Ascending aorta (tissue), 2 donors: Measurements from ENCODE around the gene LTBP2. TPM values are rescaled to one million over a fixed set of nuclear protein-coding genes. Genes with fewer than 3 reads are reported as not detected.

Source experiments
- DNase-seq, 2 donors: peaks; one replicate each; pipeline ENCODE4 v3.0.0-alpha.2; 2019; ENCODE audit warnings: low spot score in 2 of 2
- H3K27ac ChIP-seq, 2 donors: fragments of 200-600 bp; sonication (generic); one replicate each; pipeline ENCODE4 v1.5.1; 2016 to 2017; ENCODE audit warnings: mild to moderate bottlenecking in 1 of 2
- H3K27me3 ChIP-seq: fragments of 200-600 bp; sonication (generic); one replicate; pipeline ENCODE4 v1.5.1; 2017
- H3K36me3 ChIP-seq, 2 donors: fragments of 200-600 bp; sonication (generic); one replicate each; pipeline ENCODE4 v1.5.1; 2016
- H3K4me1 ChIP-seq, 2 donors: fragments of 200-600 bp; sonication (generic); one replicate each; pipeline ENCODE4 v1.5.1; 2016 to 2017; ENCODE audit warnings: mild to moderate bottlenecking in 1 of 2
- H3K4me3 ChIP-seq, 2 donors: fragments of 200-600 bp; sonication (generic); one replicate each; pipeline ENCODE4 v1.5.1; 2016 to 2017; ENCODE audit warnings: mild to moderate bottlenecking in 1 of 2
- H3K9me3 ChIP-seq, 2 donors: fragments of 200-600 bp; sonication (generic); one replicate each; pipeline ENCODE4 v1.5.1; 2016
- CTCF ChIP-seq, 3 experiments: fragments of 200-600 bp in 2 of 3; fragments of 450-650 bp in 1 of 3; sonication (generic) in 2 of 3; IDR thresholded peaks; one replicate each; pipeline ENCODE4 v1.5.1; 2016 to 2019; ENCODE audit warnings: antibody characterized with exemption in 3 of 3, mild to moderate bottlenecking in 1 of 3, moderate library complexity in 1 of 3
- intact Hi-C: fragments of 100-400 bp; cut with DNase I; formaldehyde crosslinking; loops from one replicate; pipeline ENCODE4 v1.15.1; 2023
- total RNA-seq: library from RNA; depleted of rRNA; stranded (reverse); fragments of >200 nt; gene quantifications from one replicate; pipeline ENCODE4 v1.1.0, GENCODE V29; 2016

LTBP2 gene
- total RNA-seq, 1 donor from 2014 or later = 383 TPM

GRCh38 chr14:74482571-74482970 lies 129.5 kb downstream of the LTBP2 start:
- no peaks in the 10 kb centered on the region for H3K4me1 ChIP-seq
- TF ChIP-seq CTCF (IDR thresholded peaks at IDR 0.05) = no peak
- no peaks in the 10 kb centered on the region for H3K27me3 ChIP-seq
- peaks cover 43 to 66% of the 10 kb centered on the region in 2 donors for H3K36me3 ChIP-seq
- H3K9me3 ChIP-seq = no peaks in the 10 kb centered on the region
- no peak for DNase-seq
- H3K27ac ChIP-seq = no peak overlapping the region
- no peak overlapping the region for H3K4me3 ChIP-seq
- intact Hi-C loops = no loop called here

GRCh38 chr14:74480046-74480445 lies 132.0 kb downstream of the LTBP2 start:
- Histone ChIP-seq H3K36me3 (peaks cover 43 to 66% of the 10 kb centered on the region in 2 donors), H3K4me1 (peaks cover 4 to 11% of the 10 kb centered on the region in 2 donors), H3K9me3 (no peaks in the 10 kb centered on the region), H3K4me3 (no peak overlapping the region), H3K27ac (no peak overlapping the region), H3K27me3 (no peaks in the 10 kb centered on the region)
- intact Hi-C loops = no loop called here
- DNase-seq = no peak
- no peak for TF ChIP-seq CTCF (IDR thresholded peaks at IDR 0.05)

GRCh38 chr14:74478996-74479635 lies 132.9 kb downstream of the LTBP2 start:
- Histone ChIP-seq H3K36me3 (peaks cover 35 to 63% of the 10 kb centered on the region in 2 donors), H3K27ac (no peak overlapping the region), H3K4me1 (peaks cover 4 to 12% of the 10 kb centered on the region in 2 donors), H3K4me3 (no peak overlapping the region), H3K9me3 (no peaks in the 10 kb centered on the region), H3K27me3 (no peaks in the 10 kb centered on the region)
- intact Hi-C loops = loop anchor here (1.0 kb wide), 1 partner anchor 117 kb away; no protein-coding TSS in a partner anchor
- peak; percentile 37 to 68 (median 63) for TF ChIP-seq CTCF (IDR thresholded peaks at IDR 0.05)
- DNase-seq = no peak

- Histone ChIP-seq H3K4me3 (no peak overlapping the region), H3K27ac (peak overlapping the region; percentile 59 to 69), H3K9me3 (no peaks in the 10 kb centered on the region), H3K36me3 (peaks cover 14 to 50% of the 10 kb centered on the region in 2 donors), H3K4me1 (peaks cover 4 to 12% of the 10 kb centered on the region in 2 donors), H3K27me3 (no peaks in the 10 kb centered on the region)
- no peak for TF ChIP-seq CTCF (IDR thresholded peaks at IDR 0.05)
- intact Hi-C loops = no loop called here
- DNase-seq = no peak
Measured at GRCh38 chr14:74476607-74477006, 135.4 kb downstream of the LTBP2 start.

- no peak overlapping the region for H3K4me3 ChIP-seq
- TF ChIP-seq CTCF (IDR thresholded peaks at IDR 0.05) = no peak
- no peak for DNase-seq
- intact Hi-C loops = no loop called here
- H3K4me1 ChIP-seq = peaks cover 4 to 12% of the 10 kb centered on the region in 2 donors
- peak overlapping the region; percentile 59 to 69 for H3K27ac ChIP-seq
- no peaks in the 10 kb centered on the region for H3K27me3 ChIP-seq
- H3K36me3 ChIP-seq = peaks cover 10 to 45% of the 10 kb centered on the region in 2 donors
- H3K9me3 ChIP-seq = no peaks in the 10 kb centered on the region
Measured at GRCh38 chr14:74476107-74476506, 135.9 kb downstream of the LTBP2 start.
